Cardiac septum (tissue), 1 donor: ENCODE data around the gene SCD5. TPM values are rescaled to one million over a fixed set of nuclear protein-coding genes. Genes with fewer than 3 reads are reported as not detected.

ENCODE experiments used
- DNase-seq: peaks from one replicate; pipeline ENCODE4 v3.0.0-alpha.2; 2020; ENCODE audit warnings: low spot score
- intact Hi-C: fragments of 100-400 bp; cut with DNase I; formaldehyde crosslinking; loops from one replicate; pipeline ENCODE4 v1.14.0; 2022
- total RNA-seq: library from RNA; stranded (reverse); fragmentation: NEBNext Ultra II Directional; extraction: Animal tissue kit (Norgen Biotek cat#: 25700); gene quantifications from one replicate; pipeline ENCODE4 v1.2.1, GENCODE V29; 2021
- donor health status: DM: no; HTN: no; CAD: no.

SCD5 gene
- total RNA-seq, 1 donor from 2014 or later, result 2.1 TPM

GRCh38 chr4:82799006-82799881, 648 bp upstream of the SCD5 start:
- intact Hi-C loops, result no loop called here
- no peak for DNase-seq

GRCh38 chr4:82797405-82798111, 1.0 kb downstream of the SCD5 start:
- intact Hi-C loops, result no loop called here
- DNase-seq, result no peak

- DNase-seq, result no peak
- intact Hi-C loops, result no loop called here
Measured at GRCh38 chr4:82797040-82797404, 1.6 kb downstream of the SCD5 start.

- DNase-seq, result no peak
- intact Hi-C loops, result no loop called here
Measured at GRCh38 chr4:82792912-82793649, 5.5 kb downstream of the SCD5 start.

- DNase-seq, result no peak
- intact Hi-C loops, result no loop called here
Measured at GRCh38 chr4:82791179-82791578, 7.4 kb downstream of the SCD5 start.

- intact Hi-C loops, result no loop called here
Measured at GRCh38 chr4:82790060-82790660, 8.4 kb downstream of the SCD5 start.

GRCh38 chr4:82789025-82789776, 9.4 kb downstream of the SCD5 start:
- no peak for DNase-seq
- intact Hi-C loops, result no loop called here

More at GRCh38 chr4:82790060-82790660, 8.4 kb downstream of the SCD5 start:
- DNase-seq, result no peak

GRCh38 chr4:82787342-82787741, 11.3 kb downstream of the SCD5 start:
- DNase-seq, result no peak
- intact Hi-C loops, result no loop called here

- intact Hi-C loops, result no loop called here
Measured at GRCh38 chr4:82786828-82787227, 11.8 kb downstream of the SCD5 start.

GRCh38 chr4:82785611-82786400, 12.8 kb downstream of the SCD5 start:
- DNase-seq, result no peak
- intact Hi-C loops, result no loop called here

More at GRCh38 chr4:82786828-82787227, 11.8 kb downstream of the SCD5 start:
- DNase-seq, result no peak

- intact Hi-C loops, result no loop called here
- no peak for DNase-seq
Measured at GRCh38 chr4:82784681-82785610, 13.7 kb downstream of the SCD5 start.

GRCh38 chr4:82782626-82783345, 15.8 kb downstream of the SCD5 start:
- intact Hi-C loops, result no loop called here
- no peak for DNase-seq

GRCh38 chr4:82780752-82781231, 17.8 kb downstream of the SCD5 start:
- DNase-seq, result peak; percentile 81
- intact Hi-C loops, result no loop called here

GRCh38 chr4:82780170-82780751, 18.3 kb downstream of the SCD5 start:
- DNase-seq, result no peak
- intact Hi-C loops, result no loop called here

- peak; percentile 29 for DNase-seq
- intact Hi-C loops, result no loop called here
Measured at GRCh38 chr4:82779032-82779431, 19.6 kb downstream of the SCD5 start.

GRCh38 chr4:82777857-82778525, 20.6 kb downstream of the SCD5 start:
- intact Hi-C loops, result no loop called here
- DNase-seq, result peak; percentile 44
